ENCODE measurements around the gene WTAP. TPM values are rescaled to one million over a fixed set of nuclear protein-coding genes. Genes with fewer than 3 reads are reported as not detected.
A peak's percentile ranks its signal among the peaks of the same experiment; 100 is the strongest.

WTAP gene
- total and polyA plus RNA-seq, 10 donors: 71.6 to 149 (median 109) TPM

DNA sequence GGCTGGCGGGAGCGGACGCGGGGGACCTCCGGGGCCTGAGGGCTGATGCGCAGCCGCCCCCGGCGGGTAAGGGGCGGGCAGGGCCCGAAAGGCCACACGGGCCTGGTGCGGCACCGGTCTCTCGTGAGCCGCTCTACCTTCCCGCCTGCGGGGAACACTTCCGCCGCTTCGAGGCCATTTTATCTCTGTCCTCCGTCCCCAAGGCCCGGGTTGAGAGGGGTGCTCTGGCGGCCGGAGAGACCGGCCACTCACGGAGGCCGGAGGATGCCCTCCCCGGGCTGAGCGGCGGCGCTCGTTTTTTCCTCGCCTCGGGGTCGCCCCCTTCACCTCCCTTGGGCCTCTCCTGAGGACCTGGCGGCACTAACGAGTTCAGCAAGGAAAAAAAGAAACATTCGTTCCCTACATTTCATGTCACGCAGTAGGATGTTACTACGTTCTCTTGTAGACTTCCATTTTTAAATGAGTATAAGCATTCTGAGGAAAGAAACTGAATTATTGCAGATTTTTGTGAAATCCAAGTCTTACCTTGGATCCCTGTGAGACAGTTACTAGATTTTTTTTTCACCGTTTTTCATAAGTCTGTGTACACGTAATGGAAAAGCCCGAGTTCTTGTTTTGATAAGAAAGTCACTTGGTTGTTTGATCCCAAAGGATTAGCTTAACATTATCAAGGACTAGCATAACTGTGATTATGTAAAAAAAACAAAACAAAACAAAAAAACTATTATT, 575 bp downstream of the WTAP start:
- H3K27ac ChIP-seq: peak overlapping the region; percentile 93 to 100 (median 100)
- TF ChIP-seq POLR2AphosphoS5 (IDR thresholded peaks at IDR 0.05) (peak in 1 of 3 donors; percentile 68), POLR2A (IDR thresholded peaks at IDR 0.05) (no peak)
- TF ChIP-seq, protein P1, sequence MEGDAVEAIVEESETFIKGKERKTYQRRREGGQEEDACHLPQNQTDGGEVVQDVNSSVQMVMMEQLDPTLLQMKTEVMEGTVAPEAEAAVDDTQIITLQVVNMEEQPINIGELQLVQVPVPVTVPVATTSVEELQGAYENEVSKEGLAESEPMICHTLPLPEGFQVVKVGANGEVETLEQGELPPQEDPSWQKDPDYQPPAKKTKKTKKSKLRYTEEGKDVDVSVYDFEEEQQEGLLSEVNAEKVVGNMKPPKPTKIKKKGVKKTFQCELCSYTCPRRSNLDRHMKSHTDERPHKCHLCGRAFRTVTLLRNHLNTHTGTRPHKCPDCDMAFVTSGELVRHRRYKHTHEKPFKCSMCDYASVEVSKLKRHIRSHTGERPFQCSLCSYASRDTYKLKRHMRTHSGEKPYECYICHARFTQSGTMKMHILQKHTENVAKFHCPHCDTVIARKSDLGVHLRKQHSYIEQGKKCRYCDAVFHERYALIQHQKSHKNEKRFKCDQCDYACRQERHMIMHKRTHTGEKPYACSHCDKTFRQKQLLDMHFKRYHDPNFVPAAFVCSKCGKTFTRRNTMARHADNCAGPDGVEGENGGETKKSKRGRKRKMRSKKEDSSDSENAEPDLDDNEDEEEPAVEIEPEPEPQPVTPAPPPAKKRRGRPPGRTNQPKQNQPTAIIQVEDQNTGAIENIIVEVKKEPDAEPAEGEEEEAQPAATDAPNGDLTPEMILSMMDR (IDR thresholded peaks at IDR 0.05 in 8 of 11, conservative IDR thresholded peaks at IDR 0.05 in 3 of 11): peak in 1 of 11 experiments; percentile 8

DNA sequence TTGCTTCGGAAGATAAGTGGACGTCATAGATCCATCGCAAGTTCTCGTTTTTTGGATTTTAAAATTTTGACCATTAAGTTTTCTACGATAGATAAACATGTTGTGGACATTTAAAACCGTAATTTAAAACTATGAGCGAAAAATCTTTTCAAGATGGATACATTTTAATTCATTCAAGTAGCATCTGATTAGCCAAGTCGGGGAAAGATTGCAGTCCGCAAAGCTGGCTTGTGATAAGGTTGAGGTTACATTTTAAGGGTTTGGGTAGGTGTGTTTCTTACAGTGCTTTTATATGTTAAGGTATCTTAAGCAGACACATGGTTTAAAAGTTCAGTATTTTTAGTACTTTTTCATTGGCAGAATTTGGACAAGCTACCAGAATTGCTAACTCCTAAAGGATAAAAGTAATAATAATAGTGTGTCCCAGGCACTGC, 1.2 kb downstream of the WTAP start:
- intact Hi-C loops (cut with DNase I; ENCODE audit: low total_unique reads): loop anchor here (5.0 kb wide), 2 partner anchors 34 to 36 kb away; partner anchors contain the start of genes ACAT2 and SOD2
- WGBS, 5 donors: 1 to 3% (median 2%) methylated on average over 9 of the region's 9 CpGs
- peaks cover 0 to 15% (median 0%) of the 10 kb centered on the region in 6 donors for H3K36me3 ChIP-seq
- no peaks in the 10 kb centered on the region for H3K9me3 ChIP-seq
- DNase-seq: no peak
- TF ChIP-seq, protein P1 (IDR thresholded peaks at IDR 0.05 in 8 of 11, conservative IDR thresholded peaks at IDR 0.05 in 3 of 11): no peak
- no peak for TF ChIP-seq POLR2AphosphoS5 (IDR thresholded peaks at IDR 0.05)
- TF ChIP-seq POLR2A (IDR thresholded peaks at IDR 0.05): no peak
- peak overlapping the region; percentile 93 to 100 (median 100) for H3K27ac ChIP-seq
- H3K4me1 ChIP-seq: peaks cover 38 to 82% (median 68%) of the 10 kb centered on the region in 6 donors
- H3K27me3 ChIP-seq (replicated peaks in 1 of 7): no peaks in the 10 kb centered on the region
- H3K4me3 ChIP-seq: peak overlapping the region; percentile 60 to 94 (median 76)

More for the DNA sequence above, 575 bp downstream of the WTAP start:
- H3K4me3 ChIP-seq: peak overlapping the region; percentile 60 to 94 (median 76)
- DNase-seq: no peak
- peaks cover 0 to 10% (median 0%) of the 10 kb centered on the region in 6 donors for H3K36me3 ChIP-seq
- peaks cover 0 to 2% (median 0%) of the 10 kb centered on the region in 8 donors for H3K9me3 ChIP-seq
- H3K4me1 ChIP-seq: peaks cover 38 to 82% (median 61%) of the 10 kb centered on the region in 6 donors
- intact Hi-C loops (cut with DNase I; ENCODE audit: low total_unique reads): loop anchor here (5.0 kb wide), 2 partner anchors 34 to 36 kb away; partner anchors contain the start of genes ACAT2 and SOD2
- WGBS, 5 donors: 0 to 2% (median 0%) methylated on average over 23 to 44 of the region's 44 CpGs
- H3K27me3 ChIP-seq (replicated peaks in 1 of 7): no peaks in the 10 kb centered on the region

DNA sequence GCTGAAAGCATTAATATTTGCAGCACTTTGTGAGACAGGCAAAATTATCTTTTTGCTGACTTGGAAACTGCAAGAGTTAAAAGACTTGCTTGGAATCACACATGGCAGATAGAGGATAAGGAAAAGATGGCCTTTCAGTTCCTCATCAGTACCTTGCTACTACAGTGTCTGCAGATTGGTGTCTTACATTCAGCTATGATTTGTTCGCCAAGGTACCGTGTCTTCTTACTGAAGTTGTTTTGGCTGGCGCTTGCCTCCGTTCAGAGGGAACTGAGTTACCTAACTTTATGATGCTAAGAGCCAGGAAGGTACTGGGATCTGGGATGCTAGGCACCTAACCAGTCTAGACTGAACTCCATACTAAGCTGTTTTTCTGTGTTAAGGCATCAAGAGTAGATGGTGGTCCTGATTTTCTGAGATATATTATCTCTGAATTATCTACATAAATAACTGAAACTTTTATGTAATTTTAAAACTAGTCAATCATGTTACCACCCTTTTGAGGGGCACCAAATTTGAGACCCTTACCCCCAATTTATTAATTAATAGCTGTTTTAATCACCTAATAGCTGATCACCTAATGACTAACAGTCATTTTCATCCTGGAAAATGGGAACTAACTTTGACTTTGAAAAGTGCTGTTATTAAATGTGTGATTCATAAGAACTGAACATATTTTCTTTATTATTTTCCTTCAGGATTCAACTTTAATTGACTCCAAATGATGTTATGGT, 2.5 kb downstream of the WTAP start:
- no peaks in the 10 kb centered on the region for H3K9me3 ChIP-seq
- no peaks in the 10 kb centered on the region for H3K27me3 ChIP-seq (replicated peaks in 1 of 7)
- peaks cover 0 to 18% (median 0%) of the 10 kb centered on the region in 6 donors for H3K36me3 ChIP-seq
- intact Hi-C loops (cut with DNase I; ENCODE audit: low total_unique reads): loop anchor here (5.0 to 10.0 kb wide), 3 partner anchors 33 to 55 kb away; partner anchors contain the start of genes ACAT2, SOD2 and TCP1
- DNase-seq: no peak
- WGBS, 5 donors: 24 to 33% (median 31%) methylated on average over 4 of the region's 4 CpGs
- peak overlapping the region in 6 of 8 donors; percentile 2 to 100 (median 100) for H3K27ac ChIP-seq
- no peak for TF ChIP-seq POLR2A (IDR thresholded peaks at IDR 0.05)
- TF ChIP-seq, protein P1 (IDR thresholded peaks at IDR 0.05 in 8 of 11, conservative IDR thresholded peaks at IDR 0.05 in 3 of 11): no peak
- no peak for TF ChIP-seq POLR2AphosphoS5 (IDR thresholded peaks at IDR 0.05)
- H3K4me3 ChIP-seq: peak overlapping the region in 7 of 8 donors; percentile 0 to 94 (median 70)
- peaks cover 38 to 85% (median 80%) of the 10 kb centered on the region in 6 donors for H3K4me1 ChIP-seq

Data from spleen (tissue), 11 donors.